ENCODE measurements around the gene RPS6KA5. TPM values are rescaled to one million over a fixed set of nuclear protein-coding genes. Genes with fewer than 3 reads are reported as not detected.
"Not testable (repeated sequence)": the region's sequence is repeated elsewhere in the genome, so short reads cannot be mapped to it uniquely, and the experiment has no call there.

Gene RPS6KA5
- total RNA-seq, 1 donor from 2014 or later, result 1.8 TPM

DNA sequence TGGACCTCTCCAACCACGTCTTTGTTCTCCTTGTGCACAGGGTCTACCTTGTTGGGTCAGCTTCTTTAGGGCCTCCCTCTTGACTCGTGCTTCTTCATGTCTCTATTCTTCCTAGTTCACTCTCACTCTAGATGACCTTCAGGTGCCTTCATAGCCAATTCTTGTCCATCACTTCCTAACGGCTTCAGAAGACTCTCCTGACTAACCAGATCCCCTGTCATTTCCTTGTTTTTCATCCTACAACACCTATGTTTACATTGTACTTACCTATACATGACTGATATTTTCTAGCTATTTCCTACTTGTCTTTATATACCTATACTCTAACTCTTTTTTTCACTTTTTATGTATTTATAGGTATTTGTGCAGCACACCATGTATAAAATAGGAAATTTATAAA is 117.1 kb downstream of the RPS6KA5 start:
- no peak for FAIRE-seq
- no peak for DNase-seq (ENCODE audit: low read depth)
- Histone ChIP-seq H3K36me3 (ENCODE audit: control insufficient read depth, insufficient read depth, low read length) (no peaks in the 10 kb centered on the region), H3K27me3 (ENCODE audit: control insufficient read depth, insufficient read depth, low read length) (no peaks in the 10 kb centered on the region), H3K4me3 (ENCODE audit: low read depth, low read length) (no peak overlapping the region)
- TF ChIP-seq, protein P1, sequence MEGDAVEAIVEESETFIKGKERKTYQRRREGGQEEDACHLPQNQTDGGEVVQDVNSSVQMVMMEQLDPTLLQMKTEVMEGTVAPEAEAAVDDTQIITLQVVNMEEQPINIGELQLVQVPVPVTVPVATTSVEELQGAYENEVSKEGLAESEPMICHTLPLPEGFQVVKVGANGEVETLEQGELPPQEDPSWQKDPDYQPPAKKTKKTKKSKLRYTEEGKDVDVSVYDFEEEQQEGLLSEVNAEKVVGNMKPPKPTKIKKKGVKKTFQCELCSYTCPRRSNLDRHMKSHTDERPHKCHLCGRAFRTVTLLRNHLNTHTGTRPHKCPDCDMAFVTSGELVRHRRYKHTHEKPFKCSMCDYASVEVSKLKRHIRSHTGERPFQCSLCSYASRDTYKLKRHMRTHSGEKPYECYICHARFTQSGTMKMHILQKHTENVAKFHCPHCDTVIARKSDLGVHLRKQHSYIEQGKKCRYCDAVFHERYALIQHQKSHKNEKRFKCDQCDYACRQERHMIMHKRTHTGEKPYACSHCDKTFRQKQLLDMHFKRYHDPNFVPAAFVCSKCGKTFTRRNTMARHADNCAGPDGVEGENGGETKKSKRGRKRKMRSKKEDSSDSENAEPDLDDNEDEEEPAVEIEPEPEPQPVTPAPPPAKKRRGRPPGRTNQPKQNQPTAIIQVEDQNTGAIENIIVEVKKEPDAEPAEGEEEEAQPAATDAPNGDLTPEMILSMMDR (IDR thresholded peaks at IDR 0.05; ENCODE audit: insufficient read depth, low read length, severe bottlenecking), result no peak

DNA sequence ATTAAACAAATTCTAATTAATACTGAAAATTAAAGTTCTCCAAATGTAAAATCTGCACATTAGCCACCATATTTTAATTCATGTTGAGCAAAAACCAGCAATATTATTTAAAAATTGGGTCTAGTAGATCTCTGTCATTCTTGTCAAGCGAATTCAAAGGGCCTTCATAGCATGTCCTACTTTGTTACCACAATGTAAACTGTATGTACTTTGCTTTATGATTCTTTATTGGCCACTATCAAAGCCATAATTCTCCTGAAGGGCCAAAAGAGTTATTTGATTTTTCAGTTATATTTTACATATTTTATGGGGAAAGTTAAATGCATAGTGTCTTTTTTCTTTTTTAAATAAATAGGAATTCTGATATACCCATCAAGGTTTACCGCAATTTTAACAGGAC is 117.9 kb downstream of the RPS6KA5 start:
- FAIRE-seq, result no peak
- no peaks in the 10 kb centered on the region for H3K27me3 ChIP-seq (ENCODE audit: control insufficient read depth, insufficient read depth, low read length)
- no peaks in the 10 kb centered on the region for H3K36me3 ChIP-seq (ENCODE audit: control insufficient read depth, insufficient read depth, low read length)

DNA sequence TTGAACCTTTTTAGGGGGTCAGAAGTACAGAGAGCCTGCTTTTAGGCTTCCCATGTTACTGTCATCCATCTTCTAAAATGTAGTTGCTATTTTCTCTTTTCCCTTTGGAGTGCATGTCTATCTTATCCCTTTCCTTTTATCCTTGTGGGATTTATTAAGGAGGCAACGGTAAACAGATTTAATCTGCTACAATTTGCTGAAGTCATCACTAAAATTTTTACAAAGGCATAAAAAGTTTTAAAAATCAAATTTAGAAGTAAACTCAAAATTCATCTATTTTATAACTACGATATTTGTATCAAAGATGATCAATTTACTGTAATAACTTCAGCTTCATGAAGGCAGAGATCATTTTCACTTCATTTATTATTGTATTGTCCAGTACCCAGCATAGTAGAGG is 118.7 kb downstream of the RPS6KA5 start:
- TF ChIP-seq, protein P1 (IDR thresholded peaks at IDR 0.05; ENCODE audit: insufficient read depth, low read length, severe bottlenecking), result no peak
- H3K27me3 ChIP-seq (ENCODE audit: control insufficient read depth, insufficient read depth, low read length), result no peaks in the 10 kb centered on the region
- no peaks in the 10 kb centered on the region for H3K36me3 ChIP-seq (ENCODE audit: control insufficient read depth, insufficient read depth, low read length)
- no peak overlapping the region for H3K4me3 ChIP-seq (ENCODE audit: low read depth, low read length)
- no peak for FAIRE-seq
- no peak for DNase-seq (ENCODE audit: low read depth)

More for the DNA sequence above, 117.9 kb downstream of the RPS6KA5 start:
- TF ChIP-seq, protein P1 (IDR thresholded peaks at IDR 0.05; ENCODE audit: insufficient read depth, low read length, severe bottlenecking), result no peak
- DNase-seq (ENCODE audit: low read depth), result no peak
- no peak overlapping the region for H3K4me3 ChIP-seq (ENCODE audit: low read depth, low read length)

DNA sequence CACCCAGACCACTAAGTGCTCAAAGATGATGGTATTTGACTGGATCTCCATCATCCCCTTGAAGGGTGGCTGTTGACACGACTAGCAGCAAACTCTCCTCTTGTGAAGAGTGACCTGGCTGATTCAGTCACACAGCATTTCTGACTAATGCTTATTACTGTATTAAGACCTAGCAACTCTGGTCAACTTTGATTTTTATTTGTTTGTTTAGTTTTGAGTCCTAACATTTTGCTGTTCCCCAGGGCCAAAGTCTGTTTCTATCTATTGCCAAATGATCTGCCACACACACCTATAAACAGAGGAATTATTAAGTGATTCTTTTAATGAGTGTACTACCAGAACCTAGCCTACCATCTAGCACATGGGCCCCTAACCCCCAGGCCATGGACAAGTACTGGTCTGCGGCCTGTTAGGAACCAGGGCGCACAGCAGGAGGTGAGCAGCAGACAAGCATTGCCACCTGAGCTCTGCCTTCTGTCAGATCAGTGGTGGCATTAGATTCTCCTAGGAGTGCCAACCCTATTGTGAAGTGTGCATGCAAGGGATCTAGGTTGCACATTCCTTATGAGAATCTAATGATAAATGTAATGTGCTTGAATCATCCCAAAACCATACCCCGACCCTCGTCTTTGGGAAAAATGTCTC is 120.0 kb downstream of the RPS6KA5 start:
- FAIRE-seq (no peak), DNase-seq (ENCODE audit: low read depth) (no peak)
- no peaks in the 10 kb centered on the region for H3K36me3 ChIP-seq (ENCODE audit: control insufficient read depth, insufficient read depth, low read length)
- H3K27me3 ChIP-seq (ENCODE audit: control insufficient read depth, insufficient read depth, low read length), result no peaks in the 10 kb centered on the region
- TF ChIP-seq, protein P1 (IDR thresholded peaks at IDR 0.05; ENCODE audit: insufficient read depth, low read length, severe bottlenecking), result no peak
- H3K4me3 ChIP-seq (ENCODE audit: low read depth, low read length), result no peak overlapping the region

DNA sequence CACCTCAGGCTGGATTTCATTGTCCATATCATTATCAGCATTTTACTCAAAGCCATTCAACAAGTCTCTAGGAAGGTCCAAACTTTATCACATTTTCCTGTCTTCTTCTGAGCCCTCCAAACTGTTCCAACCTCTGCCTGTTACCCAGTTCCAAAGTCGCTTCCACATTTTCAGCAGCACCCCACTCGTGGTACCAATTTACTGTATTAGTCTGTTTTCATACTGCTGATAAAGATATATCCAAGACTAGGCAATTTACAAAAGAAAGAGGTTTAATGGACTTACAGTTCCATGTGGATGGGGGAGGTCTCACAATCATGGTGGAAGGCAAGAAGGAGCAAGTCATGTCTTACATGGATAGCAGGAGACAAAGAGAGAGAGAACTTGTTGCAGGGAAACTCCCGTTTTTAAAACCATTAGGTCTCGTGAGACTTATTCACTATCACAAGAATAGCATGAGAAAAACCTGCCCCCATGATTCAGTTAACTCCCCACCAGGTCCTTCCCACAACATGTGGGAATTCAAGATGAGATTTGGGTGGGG is 121.1 kb downstream of the RPS6KA5 start:
- not testable (repeated sequence) for FAIRE-seq; H3K27me3 ChIP-seq (ENCODE audit: control insufficient read depth, insufficient read depth, low read length); DNase-seq (ENCODE audit: low read depth); H3K36me3 ChIP-seq (ENCODE audit: control insufficient read depth, insufficient read depth, low read length); H3K4me3 ChIP-seq (ENCODE audit: low read depth, low read length)

DNA sequence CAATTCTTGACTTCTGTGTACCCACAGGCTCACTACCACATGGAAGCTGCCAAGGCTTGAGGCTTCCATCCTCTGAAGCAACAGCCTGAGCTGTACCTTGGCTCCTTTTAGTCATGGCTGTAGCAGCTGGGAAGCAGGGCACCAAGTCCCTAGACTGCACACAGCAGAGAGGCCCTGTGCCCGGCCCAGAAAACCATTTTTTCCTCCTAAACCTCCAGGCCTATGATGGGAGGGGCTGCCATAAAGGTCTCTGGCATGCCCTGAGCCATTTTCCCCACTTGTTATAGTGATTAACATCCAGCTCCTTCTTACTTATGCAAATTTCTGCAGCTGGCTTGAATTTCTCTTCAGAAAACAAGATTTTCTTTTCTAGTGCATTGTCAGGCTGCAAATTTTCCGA is 121.8 kb downstream of the RPS6KA5 start:
- TF ChIP-seq, protein P1 (IDR thresholded peaks at IDR 0.05; ENCODE audit: insufficient read depth, low read length, severe bottlenecking), result no peak
- Histone ChIP-seq H3K27me3 (ENCODE audit: control insufficient read depth, insufficient read depth, low read length) (no peaks in the 10 kb centered on the region), H3K4me3 (ENCODE audit: low read depth, low read length) (no peak overlapping the region), H3K36me3 (ENCODE audit: control insufficient read depth, insufficient read depth, low read length) (no peaks in the 10 kb centered on the region)
- FAIRE-seq (no peak), DNase-seq (ENCODE audit: low read depth) (no peak)

Measured in bronchial epithelial cell (primary cell).